OCI-LY3 (cell line): Measurements from ENCODE around the gene HSPA12B.

Experiments
- EZH2phosphoT487 ChIP-seq: fragments of 200-600 bp; shearing (Covaris generic); IDR thresholded peaks from 2 replicates; pipeline ENCODE4 v1.6.1; 2018; ENCODE audit warnings: antibody characterized with exemption, mixed run types, low read depth
- TF ChIP-seq, protein P1 (sequence below): fragments of 200-600, 300-600 bp; sonication (generic); IDR thresholded peaks from 2 replicates; pipeline ENCODE4 v1.5.1; 2014; ENCODE audit warnings: antibody characterized with exemption, low read length, low read depth

DNA sequence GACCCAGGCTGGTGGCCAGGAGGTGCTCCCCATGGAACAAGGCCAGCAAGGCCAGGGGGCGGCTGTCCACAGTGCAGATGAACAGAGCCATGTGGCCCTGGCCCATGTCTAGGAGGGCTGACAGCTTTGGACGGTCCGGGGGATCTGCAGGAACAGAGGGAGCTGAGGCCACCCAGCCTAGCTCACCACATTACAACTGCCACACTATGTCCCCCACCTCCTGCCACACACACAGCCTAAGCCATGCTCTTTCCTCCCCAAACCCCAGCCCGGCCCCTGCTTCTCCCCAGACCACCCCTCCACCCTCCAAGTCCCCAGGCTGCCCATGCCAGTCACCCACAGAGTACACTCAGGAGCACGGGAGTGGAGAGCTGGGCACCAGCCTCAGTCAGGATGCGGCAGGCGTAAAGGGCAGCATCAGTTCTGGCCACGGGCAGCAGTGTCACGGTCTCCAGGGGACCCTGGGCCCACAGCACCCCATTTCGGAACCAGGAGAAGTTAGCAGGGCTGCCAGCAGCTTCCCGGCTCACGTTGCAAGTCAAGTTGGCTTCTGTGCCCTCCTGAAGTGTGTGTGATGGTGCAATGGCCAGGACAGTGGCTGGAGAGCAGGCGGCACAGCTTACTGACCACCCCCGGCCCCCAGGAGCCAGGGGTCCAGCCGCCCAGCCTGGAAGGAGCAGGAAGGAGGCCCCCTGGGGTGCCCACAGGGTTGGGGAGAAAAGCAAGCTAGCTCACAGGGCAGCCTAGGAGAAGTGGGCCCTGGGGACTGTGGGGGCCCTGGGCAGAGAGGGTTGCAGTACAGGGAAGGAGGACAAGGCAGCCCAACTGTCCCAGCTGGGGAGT, 35.5 kb upstream of the HSPA12B start:
- TF ChIP-seq, protein P1, sequence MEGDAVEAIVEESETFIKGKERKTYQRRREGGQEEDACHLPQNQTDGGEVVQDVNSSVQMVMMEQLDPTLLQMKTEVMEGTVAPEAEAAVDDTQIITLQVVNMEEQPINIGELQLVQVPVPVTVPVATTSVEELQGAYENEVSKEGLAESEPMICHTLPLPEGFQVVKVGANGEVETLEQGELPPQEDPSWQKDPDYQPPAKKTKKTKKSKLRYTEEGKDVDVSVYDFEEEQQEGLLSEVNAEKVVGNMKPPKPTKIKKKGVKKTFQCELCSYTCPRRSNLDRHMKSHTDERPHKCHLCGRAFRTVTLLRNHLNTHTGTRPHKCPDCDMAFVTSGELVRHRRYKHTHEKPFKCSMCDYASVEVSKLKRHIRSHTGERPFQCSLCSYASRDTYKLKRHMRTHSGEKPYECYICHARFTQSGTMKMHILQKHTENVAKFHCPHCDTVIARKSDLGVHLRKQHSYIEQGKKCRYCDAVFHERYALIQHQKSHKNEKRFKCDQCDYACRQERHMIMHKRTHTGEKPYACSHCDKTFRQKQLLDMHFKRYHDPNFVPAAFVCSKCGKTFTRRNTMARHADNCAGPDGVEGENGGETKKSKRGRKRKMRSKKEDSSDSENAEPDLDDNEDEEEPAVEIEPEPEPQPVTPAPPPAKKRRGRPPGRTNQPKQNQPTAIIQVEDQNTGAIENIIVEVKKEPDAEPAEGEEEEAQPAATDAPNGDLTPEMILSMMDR = no peak
- TF ChIP-seq EZH2phosphoT487 = no peak
